GM12878 (cell line): ENCODE measurements around the gene NOL4L. TPM values are rescaled to one million over a fixed set of nuclear protein-coding genes. Genes with fewer than 3 reads are reported as not detected.

Source experiments
- ATAC-seq: fragments of 200-7000 bp; cut with Tn5 transposase; 3 replicates; pipeline ENCODE4 v1.9.1; 2020; ENCODE audit warnings: mild to moderate bottlenecking, moderate library complexity
- BruUV-seq: library from RNA; stranded (reverse); fragments of 400-500 nt; replicated peaks from 2 replicates; lab custom pipeline; 2021; lab: Mats Ljungman, UMichigan
- CTCF ChIA-PET: fragments of 300-600 bp; sonication (Branson Sonifier 250); formaldehyde crosslinking; extraction: SDS; loops from one replicate; lab custom pipeline; 2021; ENCODE audit warnings: inconsistent platforms; lab: Yijun Ruan, JAX
- POLR2A ChIA-PET: fragments of 350-600 bp; formaldehyde crosslinking; extraction: SDS; loops from one replicate; lab custom pipeline; 2021; ENCODE audit warnings: inconsistent platforms; lab: Charles Lee
- RAD21 ChIA-PET: fragments of 300-600 bp; sonication (Branson Sonifier 250); formaldehyde crosslinking; loops from one replicate; lab custom pipeline; 2023; ENCODE audit warnings: antibody characterized with exemption; ENCODE audit not compliant: unreplicated experiment; lab: Charles Lee
- SMC1A ChIA-PET: fragments of 300-600 bp; sonication (Branson Sonifier 250); formaldehyde crosslinking; loops from one replicate; lab custom pipeline; 2023; ENCODE audit not compliant: unreplicated experiment, uncharacterized antibody; lab: Charles Lee
- DNase-seq: peaks from one replicate; pipeline ENCODE4 v3.0.0-alpha.2; 2011; ENCODE audit warnings: low read depth, low spot score
- FAIRE-seq: peaks from 3 replicates; lab custom pipeline; 2011; peaks lifted over from hg19 to GRCh38; lab: Jason Lieb, UNC
- H2AFZ ChIP-seq: 2 replicates; pipeline ENCODE4 v1.6.0; 2011; ENCODE audit warnings: low read depth, low read length, control low read depth; ENCODE audit not compliant: control insufficient read depth
- H3K27ac ChIP-seq: 2 replicates; pipeline ENCODE4 v1.5.1; 2011; ENCODE audit warnings: control low read depth; ENCODE audit not compliant: control insufficient read depth, insufficient read depth
- H3K27me3 ChIP-seq, 2 experiments: replicated peaks in 1 of 2; 2 replicates each; pipeline versions ENCODE4 v1.6.0 to v1.6.1; 2011; ENCODE audit warnings: low read length in 1 of 2; ENCODE audit not compliant: control insufficient read depth in 2 of 2, insufficient read depth in 2 of 2
- H3K36me3 ChIP-seq, 2 experiments: 2 replicates each; pipeline ENCODE4 v1.5.1; 2011; ENCODE audit warnings: low read length in 1 of 2; ENCODE audit not compliant: control insufficient read depth in 2 of 2, insufficient read depth in 2 of 2
- H3K4me1 ChIP-seq: 2 replicates; pipeline ENCODE4 v1.6.1; 2011; ENCODE audit warnings: mild to moderate bottlenecking, low read length, moderate library complexity, mixed read lengths; ENCODE audit not compliant: control insufficient read depth, insufficient read depth
- H3K4me2 ChIP-seq: 2 replicates; pipeline ENCODE4 v1.6.0; 2011; ENCODE audit warnings: control low read depth; ENCODE audit not compliant: control insufficient read depth, insufficient read depth
- H3K4me3 ChIP-seq: fragments of 200-600 bp; sonication (generic); 2 replicates; pipeline ENCODE4 v1.5.1; 2016
- H3K79me2 ChIP-seq: 2 replicates; pipeline ENCODE4 v1.6.0; 2011; ENCODE audit warnings: low read length; ENCODE audit not compliant: control insufficient read depth, insufficient read depth
- H3K9ac ChIP-seq: 2 replicates; pipeline ENCODE4 v1.8.0; 2011; ENCODE audit warnings: low read length, control low read depth, mixed read lengths; ENCODE audit not compliant: control insufficient read depth, insufficient read depth
- H3K9me3 ChIP-seq: replicated peaks from 3 replicates; pipeline ENCODE4 v1.5.1; 2011; ENCODE audit warnings: mild to moderate bottlenecking, low read length; ENCODE audit not compliant: control insufficient read depth, insufficient read depth
- H4K20me1 ChIP-seq: 2 replicates; pipeline ENCODE4 v1.6.0; 2011; ENCODE audit not compliant: control insufficient read depth, insufficient read depth
- ATF2 ChIP-seq: IDR thresholded peaks from 2 replicates; pipeline ENCODE4 v1.6.1; 2012; ENCODE audit warnings: low read length, inconsistent platforms
- GABPA ChIP-seq: IDR thresholded peaks from 2 replicates; pipeline ENCODE4 v1.6.1; 2014; ENCODE audit warnings: antibody characterized with exemption, low read depth, mild to moderate bottlenecking, inconsistent platforms
- MXI1 ChIP-seq: fragments of 150-350 bp; IDR thresholded peaks from 2 replicates; pipeline ENCODE4 v1.6.1; 2011; ENCODE audit warnings: low read depth, mild to moderate bottlenecking, inconsistent platforms, low read length, improper control_type of control experiment
- MYC ChIP-seq: IDR thresholded peaks from 2 replicates; pipeline ENCODE4 v1.6.1; 2011; ENCODE audit warnings: mild to moderate bottlenecking, low read length, moderate library complexity, inconsistent platforms; ENCODE audit not compliant: insufficient read depth, insufficient replicate concordance, insufficient read length, severe bottlenecking
- NFYB ChIP-seq: IDR thresholded peaks from 2 replicates; pipeline ENCODE4 v1.6.1; 2011; ENCODE audit warnings: low read depth, mild to moderate bottlenecking, low read length, improper control_type of control experiment, moderate library complexity; ENCODE audit not compliant: insufficient read depth
- NR2F1 ChIP-seq: fragments of 450-650 bp; conservative IDR thresholded peaks from 2 replicates; pipeline ENCODE4 v1.6.1; 2017; ENCODE audit warnings: mild to moderate bottlenecking
- PBX3 ChIP-seq: IDR thresholded peaks from 2 replicates; pipeline ENCODE4 v1.6.1; 2011; ENCODE audit warnings: mild to moderate bottlenecking, low read depth, low read length, moderate library complexity; ENCODE audit not compliant: insufficient replicate concordance
- RUNX3 ChIP-seq: IDR thresholded peaks from 2 replicates; pipeline ENCODE4 v1.6.1; 2012; ENCODE audit warnings: low read length, inconsistent platforms
- ZNF384 ChIP-seq: IDR thresholded peaks from 2 replicates; pipeline ENCODE4 v1.6.1; 2012; ENCODE audit warnings: low read depth, mild to moderate bottlenecking, low read length, improper control_type of control experiment, borderline replicate concordance
- WGBS: methylation state at CpG from one replicate; pipeline ENCODE4 v1.1.6; 2016; ENCODE audit warnings: low lambda C conversion rate; ENCODE audit not compliant: insufficient replicate concordance, insufficient coverage; ENCODE audit errors: missing lambda C conversion rate; 5-methylcytosine and 5-hydroxymethylcytosine counted together
- in situ Hi-C: fragments of 300-500 bp; cut with MboI; formaldehyde crosslinking; loops from 9 replicates; pipeline ENCODE4 v1.14.3; 2018; ENCODE audit warnings: mixed read lengths
- intact Hi-C: fragments of 100-400 bp; cut with micrococcal nuclease; formaldehyde crosslinking; loops from one replicate; pipeline ENCODE4 v1.14.2; 2022; ENCODE audit not compliant: unreplicated experiment
- polyA plus RNA-seq, 11 experiments: library from polyadenylated mRNA; depleted of rRNA in 4 of 11; unstranded in 6 of 11; stranded (reverse) in 5 of 11; fragments of >200 nt; fragmentation: Nextera tagmentation in 4 of 11; fragmentation: Illumina TruSeq in 1 of 11; extraction: Ambion mirVana in 4 of 11; extraction: Trizol in 1 of 11; gene quantifications; 1 replicate in 1 of 11; 2 replicates in 10 of 11; pipeline versions ENCODE4 v1.2.1 to v1.2.3, GENCODE V29; 2011 to 2016; ENCODE audit warnings: inconsistent platforms in 2 of 11, missing spikeins in 2 of 11, low read depth in 1 of 11
- total RNA-seq, 4 experiments: library from RNA; depleted of rRNA in 3 of 4; stranded (reverse); fragments of >200 nt in 3 of 4; fragmentation: Illumina TruSeq in 1 of 4; extraction: Trizol in 1 of 4; gene quantifications; 2 replicates each; pipeline versions ENCODE4 v1.2.1 to v1.2.3, GENCODE V29; 2013 to 2021

NOL4L gene
- total and polyA plus RNA-seq, 10 of the 15 experiments (the other 5 are each of a cell fraction or from before 2014, with no cell fraction given) = 2.3 to 24.0 (median 8.0) TPM

- DNase-seq = no peak
- Histone ChIP-seq H3K79me2 (no peaks in the 10 kb centered on the region), H3K27ac (no peak overlapping the region), H3K4me3 (no peak overlapping the region), H2AFZ (no peak overlapping the region), H3K27me3 (no peaks in the 10 kb centered on the region), H3K36me3 (peaks cover 46 to 64% of the 10 kb centered on the region in 2 experiments), H3K4me1 (no peaks in the 10 kb centered on the region)
- 95% methylated on average over 12 of the region's 12 CpGs for WGBS
- CTCF ChIA-PET = interaction anchor here (0.5 to 0.6 kb wide), 3 partner anchors 118 to 536 kb away, joined by 3 read pairs; no protein-coding TSS in a partner anchor
- POLR2A ChIA-PET = no interaction called here
- no peak for TF ChIP-seq NR2F1
- TF ChIP-seq RUNX3 = no peak
- TF ChIP-seq GABPA = no peak
- no peak for TF ChIP-seq ZNF384
- TF ChIP-seq, all 136 proteins: peak for 0
- ChIA-PET RAD21 (no interaction called here), SMC1A (no interaction called here)
- Histone ChIP-seq H3K4me2 (no peak overlapping the region), H4K20me1 (no peaks in the 10 kb centered on the region; the same call in 1 of the 2 replicates), H3K9me3 (no peaks in the 10 kb centered on the region), H3K9ac (no peak overlapping the region)
- intact Hi-C loops = no loop called here
- in situ Hi-C loops = no loop called here
- FAIRE-seq (no peak), ATAC-seq (no peak)
- no TSS peak for BruUV-seq
Measured at GRCh38 chr20:32435449-32436107, 149.6 kb downstream of the NOL4L start.

GRCh38 chr20:32434434-32434833, 150.7 kb downstream of the NOL4L start:
- FAIRE-seq (no peak), DNase-seq (no peak), ATAC-seq (no peak)
- H4K20me1 ChIP-seq = no peaks in the 10 kb centered on the region; the same call in 1 of the 2 replicates
- no peak overlapping the region for H3K9ac ChIP-seq
- RAD21 ChIA-PET = interaction anchor here (0.6 kb wide), 1 partner anchor 65 kb away, joined by 4 read pairs; no protein-coding TSS in a partner anchor
- in situ Hi-C loops (no loop called here), intact Hi-C loops (no loop called here)
- CTCF ChIA-PET = no interaction called here
- no peaks in the 10 kb centered on the region for H3K4me1 ChIP-seq
- 95% methylated on average over 16 of the region's 19 CpGs for WGBS
- no peaks in the 10 kb centered on the region for H3K27me3 ChIP-seq
- POLR2A ChIA-PET = no interaction called here
- no peak overlapping the region for H2AFZ ChIP-seq
- H3K27ac ChIP-seq = no peak overlapping the region
- no peak overlapping the region for H3K4me2 ChIP-seq
- no peaks in the 10 kb centered on the region for H3K79me2 ChIP-seq
- no peak overlapping the region for H3K4me3 ChIP-seq
- peaks cover 52 to 59% of the 10 kb centered on the region in 2 experiments for H3K36me3 ChIP-seq
- no peaks in the 10 kb centered on the region for H3K9me3 ChIP-seq
- SMC1A ChIA-PET = no interaction called here
- no TSS peak for BruUV-seq
- TF ChIP-seq NFYB (no peak), MYC (no peak), ATF2 (no peak), PBX3 (no peak), MXI1 (no peak)
